CMK (cell line): ENCODE results near the gene PAPOLB.

Experiments used
- DNase-seq: peaks from one replicate; pipeline ENCODE4 v3.0.0-alpha.2; 2010; ENCODE audit warnings: low read depth

Gene PAPOLB

DNA sequence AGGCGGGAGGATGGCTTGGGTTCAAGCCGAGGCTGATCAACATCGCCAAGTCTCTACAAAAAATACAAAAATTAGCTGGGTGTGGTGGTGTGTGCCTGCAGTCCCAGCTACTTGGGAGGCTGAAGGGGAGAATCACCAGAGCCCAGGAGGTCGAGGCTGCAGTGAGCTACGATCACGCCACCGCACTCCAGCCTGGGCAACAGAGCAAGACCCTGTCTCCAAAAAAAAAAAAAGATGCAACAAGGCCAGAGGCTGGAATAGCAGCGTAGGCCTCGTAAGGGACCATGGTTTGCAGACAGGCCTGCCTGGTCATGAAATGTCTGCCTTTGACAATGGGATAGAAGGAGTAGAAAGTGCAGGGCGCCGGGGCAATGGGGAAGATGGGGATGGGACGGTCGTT, 20.0 kb downstream of the PAPOLB start:
- DNase-seq, result no peak

GRCh38 chr7:4841007-4841784, 20.6 kb downstream of the PAPOLB start:
- DNase-seq, result no peak

DNA sequence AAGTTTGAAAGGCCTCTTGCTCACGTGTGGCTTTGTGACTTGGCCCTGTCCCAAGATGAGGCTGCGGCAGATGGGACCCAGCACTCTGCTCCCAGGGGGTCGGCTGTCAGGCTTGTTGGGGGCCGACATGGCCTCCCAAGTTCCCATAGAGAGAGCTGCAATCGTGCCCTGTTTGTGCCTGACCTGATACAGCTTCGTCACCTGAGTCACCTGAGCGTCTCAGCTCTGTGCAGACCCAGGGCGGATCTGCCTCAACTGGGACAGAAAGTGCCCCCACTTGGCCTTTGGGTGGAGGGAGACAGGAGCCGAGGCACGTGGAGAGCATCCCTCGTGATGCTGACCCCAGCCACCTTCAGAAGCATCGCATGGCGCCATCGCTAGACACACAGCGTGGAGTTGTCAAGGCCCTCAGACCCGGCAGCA, 21.7 kb downstream of the PAPOLB start:
- no peak for DNase-seq

DNA sequence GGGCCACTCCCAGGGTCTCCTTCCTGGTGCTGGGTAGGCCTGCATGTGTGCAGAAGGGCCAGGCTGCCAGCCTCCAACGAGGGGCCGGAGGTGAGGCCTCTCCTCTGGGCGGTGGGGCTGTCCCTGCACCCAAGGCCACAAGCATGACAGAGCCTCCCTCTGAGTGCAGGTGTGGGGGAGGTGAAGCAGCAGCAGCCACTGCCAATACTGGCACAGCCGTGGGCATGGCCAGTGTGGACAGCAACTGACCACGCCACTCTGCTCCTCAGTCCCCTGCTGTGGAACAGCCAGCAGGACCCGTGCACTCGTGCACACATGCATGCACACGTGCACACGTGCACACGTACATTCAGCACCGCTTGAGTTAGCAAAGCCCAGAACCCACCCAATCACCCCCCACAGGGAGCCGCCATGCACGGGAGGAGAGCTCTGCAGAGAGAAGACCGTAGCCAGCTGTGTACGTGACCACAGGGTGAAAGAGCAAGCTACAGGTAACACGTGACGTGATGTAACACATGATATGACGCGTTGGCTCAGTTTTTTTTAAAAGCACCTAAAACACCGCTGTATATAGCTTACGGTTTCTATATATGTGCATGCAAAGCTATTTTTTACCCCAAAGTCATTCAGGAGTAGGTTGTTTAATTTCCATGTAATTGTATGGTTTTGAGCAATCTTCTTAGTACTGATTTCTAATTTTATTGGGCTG, 23.1 kb downstream of the PAPOLB start:
- no peak for DNase-seq

- no peak for DNase-seq
These were observed 23.8 kb downstream of the PAPOLB start for GRCh38 chr7:4837803-4838625.

DNA sequence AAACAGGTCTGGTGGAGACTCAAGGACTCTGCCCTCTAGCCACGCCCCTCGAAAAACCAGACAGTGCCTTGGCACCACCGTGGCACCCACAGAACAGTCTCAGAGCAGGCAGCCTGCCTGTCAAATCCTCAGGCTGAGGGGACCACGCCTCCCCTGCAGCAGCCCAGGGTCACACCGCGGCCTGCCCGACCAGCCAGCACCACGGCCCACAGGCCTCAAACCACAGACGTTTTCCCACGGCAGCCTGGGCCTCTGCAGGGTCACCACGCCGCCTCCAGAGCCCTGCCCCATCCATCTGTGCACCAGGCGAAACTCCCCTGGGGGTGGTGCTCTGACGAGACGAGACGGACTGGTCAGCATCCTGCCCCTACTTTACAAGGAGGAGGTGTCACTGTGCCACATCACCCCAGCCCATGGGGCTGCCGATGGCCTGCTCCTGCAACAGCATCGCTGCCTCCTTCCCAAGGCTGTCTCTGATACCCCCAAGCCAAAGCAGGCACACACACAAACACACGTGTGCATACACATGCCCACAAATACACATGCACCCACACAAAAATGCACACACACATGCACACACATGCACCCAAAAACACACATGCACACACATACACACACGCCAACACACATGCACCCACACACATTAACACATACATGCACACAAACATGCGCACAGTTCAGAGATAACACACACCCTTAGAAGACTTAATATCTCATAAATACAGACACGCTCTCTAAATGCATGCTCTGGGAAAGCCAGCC, 24.6 kb downstream of the PAPOLB start:
- DNase-seq, result no peak

GRCh38 chr7:4836206-4836661, 25.6 kb downstream of the PAPOLB start:
- DNase-seq, result no peak

GRCh38 chr7:4835398-4836205, 26.2 kb downstream of the PAPOLB start:
- DNase-seq, result no peak

- no peak for DNase-seq
These were observed 27.0 kb downstream of the PAPOLB start for GRCh38 chr7:4834601-4835397.

DNA sequence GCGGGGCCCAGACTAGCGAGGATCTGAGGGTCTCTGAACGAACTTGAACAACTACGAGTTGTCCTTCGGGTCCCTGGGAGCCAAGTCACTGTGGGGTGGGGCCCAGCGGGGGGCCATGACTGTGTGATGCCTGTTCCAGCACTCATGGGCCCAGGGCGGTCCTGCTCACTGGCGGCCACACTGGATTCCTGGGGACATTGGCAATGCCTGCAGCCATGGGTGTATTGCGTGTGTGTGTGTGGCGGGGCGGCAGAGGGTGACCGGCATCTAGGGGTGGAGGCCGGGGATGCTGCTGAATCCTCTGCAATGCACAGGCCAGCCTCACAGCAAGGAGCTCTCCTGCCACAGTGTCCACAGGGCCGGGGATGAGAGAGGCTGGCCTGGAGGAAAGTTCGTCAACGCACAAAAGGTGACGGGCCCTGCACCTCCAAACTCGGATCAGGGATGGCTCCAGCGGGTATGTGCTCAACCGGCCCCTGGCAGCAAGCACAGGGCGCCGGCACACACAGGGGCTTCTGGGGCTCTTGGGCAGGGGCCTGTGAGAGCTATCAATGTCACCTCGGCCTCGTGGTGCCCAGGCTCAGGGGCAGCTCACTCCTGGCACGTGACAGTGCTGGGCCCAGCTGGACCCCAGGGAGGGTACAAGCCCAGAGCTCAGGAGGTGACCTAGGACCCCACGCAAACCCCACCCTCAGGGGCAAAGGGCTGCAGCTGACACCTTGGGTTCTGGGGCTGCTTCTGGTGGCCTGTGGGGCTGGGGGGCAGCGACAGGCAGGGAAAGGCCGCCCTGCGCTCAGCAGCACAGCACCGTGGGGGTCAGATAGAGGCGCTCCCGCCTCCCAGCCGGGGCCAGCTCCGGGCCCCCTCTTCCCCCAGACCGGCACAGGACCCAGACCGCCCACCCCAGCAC, 27.9 kb downstream of the PAPOLB start:
- DNase-seq, result no peak

GRCh38 chr7:4833176-4833575, 28.7 kb downstream of the PAPOLB start:
- DNase-seq, result no peak

DNA sequence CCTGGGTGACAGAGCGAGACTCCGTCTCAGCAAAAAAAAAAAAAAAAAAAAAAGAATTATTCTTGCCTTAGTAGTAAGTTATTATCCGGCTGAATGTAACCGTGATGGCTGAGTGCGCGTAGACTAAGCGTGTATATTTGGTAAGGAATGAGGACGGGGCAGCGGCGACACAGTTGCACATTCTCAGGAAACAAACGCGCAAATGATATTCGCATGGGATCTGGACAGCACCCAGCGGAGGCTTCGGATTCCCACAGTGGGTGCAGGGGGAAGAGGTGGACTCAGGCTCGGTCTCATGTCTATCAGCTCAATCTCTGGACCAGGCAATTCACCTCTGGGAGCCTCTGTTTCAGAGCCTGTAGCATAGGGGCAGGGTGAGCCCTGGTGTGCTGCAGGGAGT, 29.1 kb downstream of the PAPOLB start:
- no peak for DNase-seq

GRCh38 chr7:4831723-4832495, 29.9 kb downstream of the PAPOLB start:
- DNase-seq, result no peak

- peak; percentile 59 for DNase-seq
These were observed 31.7 kb downstream of the PAPOLB start for GRCh38 chr7:4830176-4830575.

GRCh38 chr7:4828720-4829383, 33.0 kb downstream of the PAPOLB start:
- no peak for DNase-seq

DNA sequence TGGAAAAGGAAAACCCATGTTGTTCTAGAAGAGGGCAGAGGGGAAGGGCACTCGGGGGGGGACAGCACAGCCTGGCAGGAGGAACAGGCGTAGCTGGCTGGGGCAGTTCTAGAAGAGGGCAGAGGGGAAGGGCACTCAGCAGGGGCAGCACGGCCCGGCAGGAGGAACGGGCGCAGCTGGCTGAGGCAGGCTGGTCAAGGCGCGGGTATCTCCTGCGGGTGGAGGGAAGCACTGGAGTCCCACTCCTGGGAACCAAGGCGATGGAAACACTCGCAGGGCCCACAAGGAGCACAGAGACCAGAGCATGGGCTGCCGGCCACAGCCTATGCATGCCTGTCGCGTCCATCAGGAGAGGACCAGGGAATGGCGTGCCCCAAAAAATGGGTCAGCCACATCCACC, 36.7 kb downstream of the PAPOLB start:
- DNase-seq, result no peak

DNA sequence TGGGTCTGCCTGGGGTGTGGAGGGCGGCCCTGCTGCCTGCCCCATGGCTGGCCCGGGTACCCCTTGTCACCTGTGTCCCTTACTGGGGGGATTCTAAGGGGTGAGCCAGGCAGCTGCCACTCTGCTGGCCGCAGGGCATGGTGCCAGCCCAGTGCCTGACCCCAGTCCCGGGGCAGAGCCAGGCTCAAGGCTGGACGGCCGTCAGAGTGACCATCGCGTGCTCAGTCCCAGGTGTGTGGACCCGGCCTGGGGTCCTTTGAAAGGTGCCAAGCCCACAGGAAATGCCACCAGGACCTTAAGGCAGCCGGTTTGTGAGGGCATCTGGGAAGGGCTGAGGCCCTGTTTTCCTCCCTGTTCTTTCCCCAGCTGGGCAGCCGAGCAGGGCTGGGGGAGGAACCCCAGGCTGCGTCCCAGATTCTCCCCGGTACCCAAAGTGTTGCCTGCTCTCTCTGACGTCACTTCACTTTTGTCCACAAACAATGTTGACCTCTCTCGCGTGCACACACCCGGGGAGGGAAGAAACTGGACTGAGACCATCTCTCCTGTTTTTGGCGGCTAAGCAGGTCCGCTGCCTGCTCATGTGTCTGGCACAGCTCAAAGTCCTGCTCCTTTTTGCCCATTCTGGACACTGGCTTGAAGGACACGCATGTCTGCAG, 37.6 kb downstream of the PAPOLB start:
- no peak for DNase-seq
